ENCODE data around the gene SDC3.

The SDC3 gene

DNA sequence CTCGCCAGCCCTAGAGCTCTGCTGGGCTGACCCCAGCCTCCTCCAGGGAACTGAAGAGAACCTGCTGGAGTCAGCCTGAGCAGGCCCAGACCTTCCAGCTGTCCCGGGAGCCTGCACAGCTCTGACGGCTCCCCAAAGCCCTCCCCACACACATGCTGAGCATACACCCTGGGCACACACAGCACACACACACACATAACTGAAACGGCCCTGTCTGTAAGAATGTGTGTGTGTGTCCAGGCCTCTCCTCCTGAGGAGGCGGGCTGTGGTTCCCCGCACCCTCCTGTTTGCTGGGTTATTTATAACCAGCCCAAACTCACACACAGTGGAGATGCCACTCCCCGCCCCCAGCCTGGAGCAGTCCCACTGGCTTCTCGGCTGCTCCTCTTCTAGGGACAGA is 20.2 kb downstream of the SDC3 start:
- no peak for DNase-seq (ENCODE audit: low spot score)

DNA sequence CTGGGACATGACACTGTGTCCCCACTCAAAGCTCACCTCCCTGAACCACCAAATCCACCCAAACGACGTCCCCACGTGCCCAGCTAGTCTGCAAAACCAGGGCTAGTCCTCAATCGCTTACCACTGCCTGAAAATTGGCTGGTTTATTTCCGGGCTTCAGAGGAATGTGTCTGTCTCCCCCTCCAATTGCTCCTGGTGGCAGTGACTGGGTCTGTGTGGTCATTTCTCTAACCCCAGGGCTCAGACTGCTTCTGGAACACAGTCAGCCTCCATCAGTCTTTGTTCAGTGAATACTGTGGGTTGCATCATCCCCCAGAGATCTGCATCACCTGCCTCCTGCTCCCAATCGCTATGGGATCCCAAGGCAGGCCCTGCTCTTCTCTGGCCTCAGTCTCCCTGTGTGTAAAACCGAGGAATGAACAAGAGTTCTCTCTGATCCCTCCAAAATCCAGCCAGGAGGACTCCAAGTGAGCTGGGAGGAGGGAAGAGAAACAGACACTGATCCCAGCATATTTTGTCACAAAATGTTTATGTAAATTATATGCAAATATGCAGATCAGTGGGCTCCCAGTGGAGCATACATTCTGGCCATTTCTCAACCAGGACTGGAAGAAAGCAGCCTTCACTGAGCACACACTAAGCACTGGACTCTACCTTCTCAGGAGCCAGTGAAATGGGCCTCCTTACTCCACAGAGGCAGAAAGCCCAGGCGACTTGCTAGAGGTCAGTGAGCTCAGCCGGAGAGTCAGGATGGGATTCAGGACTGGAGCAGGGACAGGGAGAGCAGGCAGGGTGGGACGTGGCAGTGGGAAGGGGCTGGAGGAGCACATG is 20.9 kb downstream of the SDC3 start:
- no peak for DNase-seq (ENCODE audit: low spot score)

DNA sequence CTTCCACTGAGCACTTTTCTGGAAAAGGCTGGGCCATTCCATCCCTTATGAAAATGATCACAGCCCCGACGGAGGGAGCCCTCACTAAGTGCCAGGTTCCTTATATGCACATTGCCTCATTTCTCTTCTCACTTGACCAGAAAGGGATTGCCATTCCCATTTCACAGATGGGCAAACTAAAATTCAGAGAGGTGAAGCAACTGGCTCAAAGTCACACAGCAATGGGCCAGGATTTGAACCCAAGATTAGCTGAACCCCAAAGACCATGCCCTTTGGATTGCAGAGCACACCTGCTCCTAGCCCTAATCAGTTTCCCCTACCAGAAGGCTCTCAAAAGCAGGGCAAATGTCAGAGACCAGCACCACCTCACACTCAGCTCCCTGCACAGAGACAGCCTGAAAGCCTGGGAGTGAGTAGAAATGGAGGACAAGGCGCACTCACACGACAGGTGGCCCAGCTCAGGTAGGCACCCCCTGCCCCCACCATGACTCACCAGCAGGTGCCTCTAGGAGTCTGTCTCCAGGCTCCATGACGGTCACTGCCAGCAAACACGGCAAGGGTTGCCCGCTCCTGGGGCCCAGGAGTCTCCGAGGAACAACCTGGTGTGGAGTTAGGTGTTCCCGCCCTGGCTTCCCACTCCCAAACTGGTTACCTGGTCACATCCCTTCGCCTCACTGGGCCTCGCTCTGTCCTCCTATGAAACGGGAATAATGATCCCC is 21.7 kb downstream of the SDC3 start:
- DNase-seq (ENCODE audit: low spot score): no peak

DNA sequence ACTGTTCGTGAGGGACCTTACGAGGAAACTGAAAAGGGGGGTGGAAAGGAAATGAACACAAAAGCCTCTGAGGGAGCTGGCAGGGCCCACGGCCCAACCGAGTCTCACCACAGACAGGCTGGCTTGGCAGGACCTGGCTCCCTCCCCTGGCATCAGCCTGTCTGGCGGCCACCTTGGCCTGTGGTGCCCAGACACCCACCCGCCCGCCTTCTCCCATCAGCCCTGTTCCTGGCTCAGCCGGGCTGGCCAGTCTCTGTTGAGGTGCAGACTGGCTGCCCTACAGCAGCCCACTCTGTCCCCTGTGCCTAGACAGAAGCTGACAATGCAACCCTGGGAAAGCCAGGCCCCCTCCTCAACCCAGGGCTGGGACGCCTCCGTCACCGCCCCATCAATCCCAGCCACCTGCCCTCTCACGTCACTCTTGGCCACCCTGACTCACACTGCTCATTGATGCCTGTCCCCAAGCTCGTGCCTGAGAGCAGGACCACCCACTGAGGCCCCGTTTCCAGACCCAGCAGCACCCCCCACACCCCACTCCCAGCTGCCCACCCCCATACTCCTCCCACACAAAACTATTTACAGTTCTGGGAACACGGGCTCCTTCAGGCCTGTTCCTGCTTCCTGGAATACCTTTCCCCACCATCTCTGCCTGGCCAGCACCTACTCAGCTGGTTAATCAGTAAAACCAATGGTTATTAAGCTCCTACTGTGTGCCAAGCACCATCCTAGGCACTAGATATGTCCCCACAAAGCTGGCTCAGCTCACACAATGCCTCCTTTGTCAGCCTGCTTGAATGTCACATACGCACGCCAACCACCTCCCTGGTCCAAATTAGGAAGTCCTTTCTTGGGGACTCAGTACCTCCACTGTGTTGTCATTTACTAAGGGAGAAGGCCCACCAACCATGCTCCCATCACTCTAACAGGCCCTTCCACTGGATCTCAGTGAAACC is 22.7 kb downstream of the SDC3 start:
- no peak for DNase-seq (ENCODE audit: low spot score)

DNA sequence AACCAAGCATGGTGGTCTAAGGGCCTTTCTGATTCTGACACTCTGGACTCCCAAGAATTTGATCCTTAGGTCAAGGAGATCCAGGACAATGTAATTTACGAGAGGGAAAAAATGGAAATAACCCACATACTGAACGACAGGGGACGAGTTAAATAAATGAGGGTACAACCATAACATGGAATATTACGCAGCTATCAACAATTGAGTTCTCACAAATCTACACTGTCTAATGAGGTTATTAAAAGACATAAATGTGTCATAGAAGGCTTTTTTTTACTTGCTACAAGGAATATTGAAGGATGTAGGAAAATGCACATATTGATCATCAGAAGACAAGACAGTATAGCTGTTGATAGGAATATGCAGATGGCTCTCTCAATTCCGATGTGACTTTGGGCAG is 23.8 kb downstream of the SDC3 start:
- no peak for DNase-seq (ENCODE audit: low spot score)

DNA sequence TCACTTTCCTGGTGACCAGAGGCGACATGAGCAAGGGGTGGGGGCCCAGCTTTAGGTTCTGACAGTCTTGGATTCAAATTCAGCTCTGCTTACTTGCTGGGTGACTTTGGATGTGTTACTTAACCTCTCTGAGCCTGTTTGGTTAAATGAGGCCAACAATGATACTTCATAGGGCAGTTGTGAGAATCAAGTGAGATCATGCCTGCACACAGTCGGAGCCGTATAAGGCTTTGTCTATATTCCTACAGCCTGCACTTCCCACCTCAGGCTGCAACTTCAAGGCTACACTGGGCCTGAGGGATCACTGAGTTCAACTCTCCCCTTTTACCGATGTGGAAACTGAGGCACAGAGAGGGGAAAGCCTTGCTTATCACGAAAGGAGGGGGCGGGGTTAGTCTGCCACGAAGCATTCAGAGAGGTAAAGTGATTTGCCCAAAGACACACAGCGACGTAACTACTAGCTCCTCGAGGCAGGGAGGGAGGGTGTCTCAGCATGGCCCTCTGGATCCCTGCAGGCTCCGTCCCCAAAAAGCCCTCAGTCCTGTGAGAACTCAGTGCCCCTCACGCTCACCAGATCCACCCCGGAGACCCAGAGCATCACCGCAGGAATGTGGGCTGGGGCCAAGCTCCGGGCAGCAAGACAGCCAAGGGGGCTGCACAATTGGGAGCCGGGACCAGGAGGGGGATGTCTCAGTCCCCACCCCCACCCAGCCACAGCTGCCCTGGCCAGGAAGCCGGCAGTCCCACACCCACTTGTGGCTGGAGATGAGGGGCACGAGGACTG is 25.0 kb downstream of the SDC3 start:
- no peak for DNase-seq (ENCODE audit: low spot score)

DNA sequence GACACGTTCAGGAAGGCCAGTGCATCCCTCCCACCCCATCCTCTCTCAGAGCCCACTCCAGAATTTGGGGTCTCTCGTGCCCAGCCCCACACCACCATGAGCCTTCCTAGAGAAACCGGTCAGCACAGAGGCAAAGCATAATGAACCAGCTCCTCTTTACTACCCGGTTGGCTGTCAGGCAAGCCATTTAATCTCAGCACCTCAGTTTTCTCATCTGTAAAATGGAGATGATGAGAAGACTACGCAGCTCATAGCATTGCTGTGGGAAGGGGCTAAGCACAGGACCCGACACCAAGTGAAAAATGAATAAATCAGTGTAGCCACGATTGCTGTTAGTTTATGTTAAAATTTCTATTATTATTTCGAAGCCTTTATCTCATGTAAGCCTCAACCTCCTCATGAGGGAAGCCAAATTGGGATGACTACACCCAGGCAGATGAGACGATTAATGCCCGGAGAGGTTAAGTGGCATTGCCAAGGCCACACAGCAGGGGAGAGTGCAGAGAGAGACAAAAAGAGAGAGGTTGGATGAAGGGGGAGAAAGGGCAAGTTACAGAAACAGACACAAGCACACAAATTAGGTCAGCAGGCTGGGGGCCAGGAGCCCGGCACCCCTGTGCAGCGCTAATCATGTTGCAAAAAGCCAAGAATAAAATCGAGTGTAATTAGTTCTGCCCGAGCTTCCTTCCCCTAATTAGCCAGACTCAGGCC is 25.7 kb downstream of the SDC3 start:
- no peak for DNase-seq (ENCODE audit: low spot score)

DNA sequence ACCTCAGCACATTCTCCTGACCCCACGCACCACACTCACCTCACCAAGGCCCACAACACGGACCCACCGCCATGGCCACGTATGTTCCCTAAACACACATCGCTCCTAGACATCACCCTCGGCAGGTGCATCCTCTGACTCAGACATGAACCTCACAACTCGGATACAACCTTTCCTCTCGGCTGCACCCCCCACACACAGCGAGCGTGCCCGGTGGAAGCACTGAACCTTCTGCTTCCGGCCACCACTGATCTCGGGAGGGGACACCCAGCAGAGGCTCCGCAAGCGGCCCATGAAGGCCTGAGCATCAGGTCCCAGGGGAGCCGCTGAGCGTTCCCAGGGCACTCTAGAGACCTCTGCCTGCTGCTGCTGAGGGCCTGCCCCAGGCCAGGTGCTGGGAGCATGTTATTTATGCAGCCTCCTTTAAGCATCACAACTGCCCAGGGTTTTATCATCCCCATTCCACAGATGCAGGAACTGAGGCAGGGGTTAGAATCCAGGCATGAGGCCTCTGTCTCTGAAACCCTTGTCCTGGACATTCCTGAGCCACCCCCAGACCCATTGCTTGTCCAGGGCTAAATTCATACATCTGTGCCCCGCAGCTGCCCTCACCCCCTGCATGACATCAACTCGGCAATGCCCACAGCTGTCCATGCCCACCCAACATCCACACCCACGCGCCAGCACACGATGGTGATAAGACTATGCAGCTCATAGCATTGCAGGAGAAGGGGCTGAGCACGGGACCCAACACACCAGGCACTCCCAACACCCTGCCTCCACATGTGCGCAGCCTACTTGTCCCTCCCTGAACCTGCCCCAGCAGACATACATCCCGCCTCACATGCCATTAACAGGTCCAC is 27.0 kb downstream of the SDC3 start:
- DNase-seq (ENCODE audit: low spot score): no peak

DNA sequence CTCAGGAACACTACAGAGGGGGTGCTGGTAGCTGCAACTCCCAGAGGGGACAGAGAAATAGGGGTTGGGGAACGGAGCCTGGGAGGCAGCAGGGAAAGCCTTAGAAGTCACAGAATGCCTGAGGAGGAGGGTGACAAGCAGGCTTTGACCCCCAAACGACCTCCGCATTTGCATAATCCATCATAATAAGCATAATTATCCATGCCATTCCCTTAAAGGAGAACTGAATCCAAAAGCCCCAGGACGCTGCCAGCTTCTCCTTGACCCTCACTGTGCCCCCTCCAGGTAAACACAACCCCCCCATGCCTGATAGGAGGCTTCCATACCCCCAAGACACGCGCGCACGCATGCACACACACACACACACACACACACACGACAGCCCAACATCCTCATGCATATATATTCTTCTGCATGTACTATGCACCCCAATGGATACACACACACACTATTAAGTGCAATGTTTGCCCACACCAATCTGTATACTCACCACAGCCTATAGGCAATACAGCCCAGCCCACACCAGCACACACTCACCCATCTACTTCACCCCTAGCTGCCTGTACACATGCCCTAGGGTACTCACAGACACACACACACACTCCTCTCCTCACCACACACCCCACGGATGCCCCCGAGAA is 27.8 kb downstream of the SDC3 start:
- DNase-seq (ENCODE audit: low spot score): no peak

DNA sequence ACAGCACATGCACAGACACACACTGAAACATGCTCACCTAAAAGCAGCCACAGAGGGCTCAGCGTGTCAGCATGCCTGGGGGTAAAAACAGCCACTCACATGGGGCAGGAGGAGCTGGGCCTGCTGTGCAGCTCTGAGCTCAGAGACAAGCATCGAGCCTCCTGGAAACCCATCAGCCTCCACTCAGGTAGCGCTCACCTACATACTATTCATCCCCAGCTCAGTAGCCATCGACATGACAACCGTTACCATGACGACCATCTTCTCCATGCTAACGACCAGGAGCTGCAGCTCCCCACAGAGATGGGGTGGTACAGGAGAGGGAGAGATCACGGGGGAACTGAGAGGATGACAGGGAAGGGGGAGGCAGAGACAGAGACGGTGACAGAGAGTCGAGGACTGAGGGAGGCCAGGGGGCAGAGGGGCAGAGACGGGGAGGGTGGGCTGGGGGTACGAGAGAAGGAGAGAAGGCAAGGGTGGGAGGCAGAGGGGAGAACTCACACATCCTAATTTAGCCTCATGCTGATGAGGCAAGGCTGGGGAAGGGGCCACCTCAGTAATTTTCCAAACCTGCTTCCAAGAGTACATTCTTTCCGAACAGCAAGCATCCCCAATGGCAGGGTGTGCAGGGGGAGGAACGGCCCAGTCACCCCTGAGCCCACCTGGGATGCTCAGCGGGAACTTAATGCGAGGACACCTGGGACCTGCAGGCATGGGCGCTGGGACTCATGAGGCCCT is 28.4 kb downstream of the SDC3 start:
- no peak for DNase-seq (ENCODE audit: low spot score)

DNA sequence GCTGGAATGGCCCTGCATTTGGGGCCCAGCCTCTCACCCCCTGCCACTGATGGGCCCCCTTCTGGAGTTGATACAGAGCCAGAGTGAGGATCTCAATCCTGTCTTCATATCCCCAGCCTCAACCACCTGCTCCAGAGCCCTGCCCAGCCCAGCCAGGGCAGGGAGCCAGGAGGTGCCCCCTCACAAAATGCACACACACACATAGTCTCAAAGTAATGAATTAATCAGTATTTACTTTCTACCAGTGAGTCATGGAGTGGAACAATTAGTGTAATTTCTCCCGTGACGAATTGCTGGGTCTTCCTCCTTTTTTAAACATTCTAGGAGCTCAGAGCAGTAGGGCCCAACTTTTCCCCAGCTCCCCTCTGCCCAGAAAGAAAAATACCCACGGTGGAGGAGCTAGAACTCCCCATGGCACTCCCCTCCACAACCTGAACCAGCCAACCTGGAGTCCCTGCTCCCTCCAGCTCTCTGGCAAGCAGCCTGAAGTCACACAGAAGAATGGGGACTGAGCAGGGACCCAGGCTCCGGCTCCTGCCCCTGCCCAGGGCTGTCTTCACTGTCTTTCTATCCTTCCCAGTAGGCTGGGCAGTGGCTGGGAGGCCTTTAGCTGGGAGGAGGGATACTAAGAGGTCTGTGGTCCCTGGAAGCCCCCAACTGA is 29.3 kb downstream of the SDC3 start:
- no peak for DNase-seq (ENCODE audit: low spot score)

DNA sequence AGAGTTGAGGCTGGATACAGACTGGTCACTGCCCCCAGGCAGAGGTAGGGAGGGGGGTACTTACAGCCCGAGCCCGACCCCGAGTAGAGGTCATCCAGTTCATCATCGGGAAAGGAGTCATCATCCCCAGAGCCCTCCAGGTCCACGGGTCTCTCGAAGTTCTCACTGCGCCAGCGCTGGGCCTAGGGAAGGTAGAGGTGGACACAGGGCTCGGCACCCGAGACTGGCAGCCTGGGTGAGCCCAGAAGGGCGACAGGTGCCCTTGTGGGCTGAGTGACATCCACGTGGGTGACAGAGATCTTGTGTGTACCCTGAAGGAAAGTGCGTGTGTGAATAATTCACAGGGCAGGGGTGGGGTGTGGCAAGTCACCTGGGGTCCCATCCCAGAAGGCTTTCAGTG is 30.0 kb downstream of the SDC3 start:
- DNase-seq (ENCODE audit: low spot score): no peak

DNA sequence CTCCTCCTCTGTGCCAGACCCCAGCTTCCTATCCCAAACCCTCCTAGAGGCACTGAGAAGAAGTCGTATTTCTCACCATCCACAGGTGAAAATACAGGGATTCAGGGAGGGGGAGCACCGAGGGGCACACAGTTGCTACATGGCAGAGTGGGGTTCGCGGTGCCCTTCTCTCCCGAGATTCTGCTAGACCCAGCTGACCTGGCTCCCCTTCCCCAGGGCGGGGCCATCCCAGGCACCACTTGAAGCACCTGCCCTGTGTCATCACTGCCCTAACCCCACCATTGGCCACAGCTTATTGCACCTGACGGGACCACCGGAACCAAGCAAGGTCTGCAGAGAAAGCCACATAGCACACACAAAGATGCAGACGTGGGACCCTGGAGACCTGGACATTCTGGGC is 30.5 kb downstream of the SDC3 start:
- no peak for DNase-seq (ENCODE audit: low spot score)

DNA sequence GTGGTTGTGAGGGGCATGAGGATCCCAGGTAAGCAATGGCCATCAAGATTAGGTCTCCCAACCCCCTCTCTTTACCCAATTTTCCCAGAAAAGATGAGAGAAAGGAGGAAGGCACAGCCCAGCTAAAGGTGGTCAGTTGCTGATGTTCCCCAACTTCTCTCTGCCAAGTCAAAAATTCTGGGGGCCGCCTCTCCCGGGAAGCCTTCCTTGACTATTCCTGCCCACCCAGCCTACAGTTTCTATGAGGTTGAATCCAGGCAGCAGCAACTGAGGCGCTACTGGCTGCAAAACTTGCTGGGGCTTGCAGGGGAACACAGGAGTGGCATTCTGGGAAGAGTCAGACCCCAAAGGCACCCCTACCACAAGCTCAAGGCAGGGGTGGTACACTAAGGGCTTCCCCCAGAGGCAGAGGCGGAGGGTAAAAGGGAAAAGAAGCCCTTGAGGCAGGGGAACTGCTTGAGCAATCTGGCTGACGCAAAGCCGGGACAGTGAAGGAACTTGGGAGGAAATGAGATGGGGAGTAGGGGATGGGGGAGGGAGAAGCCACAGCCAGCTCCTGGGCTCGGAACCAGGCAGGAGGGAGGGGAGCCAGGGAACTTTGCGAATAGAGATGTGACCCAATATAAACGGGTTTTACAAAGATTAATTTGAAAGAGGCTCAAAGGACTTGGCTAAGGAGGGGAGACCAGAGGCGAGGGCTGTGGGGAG is 31.2 kb downstream of the SDC3 start:
- DNase-seq (ENCODE audit: low spot score): no peak

DNA sequence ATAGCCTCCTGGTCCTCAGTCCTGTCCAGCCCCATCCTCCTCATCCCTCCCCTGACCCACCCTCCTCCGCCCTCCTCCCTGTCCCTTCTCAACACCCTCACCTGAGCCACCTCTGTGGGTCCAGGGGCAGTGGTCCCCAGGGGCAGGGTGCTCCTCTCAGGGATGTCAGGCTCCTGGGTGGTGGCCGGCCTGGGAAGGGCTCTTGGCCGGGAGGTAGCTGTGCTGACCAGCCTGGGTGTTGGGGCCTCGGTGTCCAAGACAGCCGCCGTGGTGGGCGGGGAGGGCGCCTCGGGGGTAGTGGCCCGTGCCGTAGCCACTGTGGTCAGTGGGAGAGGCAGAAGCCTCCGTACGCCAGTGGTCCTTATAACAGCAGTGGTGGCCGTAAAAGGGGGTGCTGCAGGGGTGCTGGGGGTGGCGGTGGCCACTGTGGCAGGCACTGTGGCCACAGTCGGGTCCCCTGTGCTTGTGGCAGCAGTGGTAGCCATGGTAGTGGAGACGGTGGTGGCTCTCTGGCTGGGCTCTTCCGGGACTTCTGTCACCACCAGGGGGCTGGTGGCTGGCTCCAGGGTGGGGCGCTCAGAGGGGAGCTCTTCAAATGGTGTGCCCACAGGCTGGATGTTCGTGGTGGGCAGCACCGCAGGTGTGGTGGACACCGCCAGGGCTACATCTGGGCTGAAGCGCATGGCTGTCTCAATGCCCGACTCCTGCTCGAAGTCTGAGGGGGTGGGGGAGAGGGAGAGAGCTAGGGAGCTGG is 31.9 kb downstream of the SDC3 start:
- DNase-seq (ENCODE audit: low spot score): no peak

DNA sequence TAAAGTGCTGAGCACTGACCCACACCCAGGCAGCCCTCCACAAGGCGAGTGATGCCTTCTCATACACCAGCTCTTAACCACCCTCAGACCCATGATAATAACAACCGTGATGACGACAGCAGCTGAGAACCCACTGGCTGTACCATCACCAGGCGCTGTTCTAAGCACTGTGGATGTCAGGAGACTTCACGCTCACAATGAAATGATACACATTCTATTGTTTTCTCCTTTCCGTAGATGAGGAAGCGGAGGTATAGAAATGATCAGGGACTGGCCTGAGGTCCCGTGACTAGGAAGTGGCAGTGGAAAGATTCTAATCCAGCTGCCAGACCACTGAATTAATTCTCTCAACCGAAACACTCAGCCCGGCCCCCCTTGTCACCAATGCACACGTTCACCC is 32.6 kb downstream of the SDC3 start:
- DNase-seq (ENCODE audit: low spot score): no peak

DNA sequence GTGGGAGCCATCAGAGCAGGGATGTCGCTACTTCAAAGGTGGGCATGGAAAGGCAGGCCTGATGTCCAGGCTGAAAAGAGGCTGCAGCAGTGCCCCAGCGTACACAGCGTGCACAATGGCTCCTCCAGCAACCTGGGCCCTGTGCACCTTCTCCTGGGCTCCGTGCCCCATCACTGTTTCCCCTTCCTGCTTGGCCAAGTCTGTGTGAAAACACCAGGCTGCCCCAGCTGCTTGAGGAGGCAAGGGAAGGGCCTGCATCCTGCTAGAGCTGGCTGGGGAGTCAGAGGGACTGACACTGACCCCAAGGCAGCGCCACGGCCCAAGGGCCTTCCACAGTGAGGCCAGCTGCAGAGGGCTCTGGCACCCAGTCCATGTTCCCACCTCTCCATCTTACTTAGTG is 33.4 kb downstream of the SDC3 start:
- no peak for DNase-seq (ENCODE audit: low spot score)
